ENCODE measurements around the gene FRMPD4. TPM values are rescaled to one million over a fixed set of nuclear protein-coding genes. Genes with fewer than 3 reads are reported as not detected.
"Not testable (repeated sequence)": the region's sequence is repeated elsewhere in the genome, so short reads cannot be mapped to it uniquely, and the experiment has no call there.

FRMPD4 gene
- total RNA-seq, 1 donor from 2014 or later, result 0.07 TPM

- TF ChIP-seq, protein P1, sequence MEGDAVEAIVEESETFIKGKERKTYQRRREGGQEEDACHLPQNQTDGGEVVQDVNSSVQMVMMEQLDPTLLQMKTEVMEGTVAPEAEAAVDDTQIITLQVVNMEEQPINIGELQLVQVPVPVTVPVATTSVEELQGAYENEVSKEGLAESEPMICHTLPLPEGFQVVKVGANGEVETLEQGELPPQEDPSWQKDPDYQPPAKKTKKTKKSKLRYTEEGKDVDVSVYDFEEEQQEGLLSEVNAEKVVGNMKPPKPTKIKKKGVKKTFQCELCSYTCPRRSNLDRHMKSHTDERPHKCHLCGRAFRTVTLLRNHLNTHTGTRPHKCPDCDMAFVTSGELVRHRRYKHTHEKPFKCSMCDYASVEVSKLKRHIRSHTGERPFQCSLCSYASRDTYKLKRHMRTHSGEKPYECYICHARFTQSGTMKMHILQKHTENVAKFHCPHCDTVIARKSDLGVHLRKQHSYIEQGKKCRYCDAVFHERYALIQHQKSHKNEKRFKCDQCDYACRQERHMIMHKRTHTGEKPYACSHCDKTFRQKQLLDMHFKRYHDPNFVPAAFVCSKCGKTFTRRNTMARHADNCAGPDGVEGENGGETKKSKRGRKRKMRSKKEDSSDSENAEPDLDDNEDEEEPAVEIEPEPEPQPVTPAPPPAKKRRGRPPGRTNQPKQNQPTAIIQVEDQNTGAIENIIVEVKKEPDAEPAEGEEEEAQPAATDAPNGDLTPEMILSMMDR (conservative IDR thresholded peaks at IDR 0.05), result no peak
- Mint-ChIP-seq H3K27me3 (ENCODE audit: low read depth) (peaks cover 5% of the 10 kb centered on the region), H3K4me1 (no peaks in the 10 kb centered on the region), H3K4me3 (no peak overlapping the region), H3K36me3 (ENCODE audit: low read depth) (no peaks in the 10 kb centered on the region), H3K27ac (ENCODE audit: unreplicated experiment) (no peak overlapping the region), H3K9me3 (no peaks in the 10 kb centered on the region)
- DNase-seq (ENCODE audit: low read depth, low spot score), result no peak
Observed at GRCh38 chrX:12162420-12162819, 24.1 kb downstream of the FRMPD4 start.

- H3K4me1 Mint-ChIP-seq; DNase-seq (ENCODE audit: low read depth, low spot score); H3K9me3 Mint-ChIP-seq; H3K36me3 Mint-ChIP-seq (ENCODE audit: low read depth); H3K4me3 Mint-ChIP-seq; H3K27ac Mint-ChIP-seq (ENCODE audit: unreplicated experiment); H3K27me3 Mint-ChIP-seq (ENCODE audit: low read depth): not testable (repeated sequence)
Observed at GRCh38 chrX:12164180-12164579, 25.9 kb downstream of the FRMPD4 start.

DNA sequence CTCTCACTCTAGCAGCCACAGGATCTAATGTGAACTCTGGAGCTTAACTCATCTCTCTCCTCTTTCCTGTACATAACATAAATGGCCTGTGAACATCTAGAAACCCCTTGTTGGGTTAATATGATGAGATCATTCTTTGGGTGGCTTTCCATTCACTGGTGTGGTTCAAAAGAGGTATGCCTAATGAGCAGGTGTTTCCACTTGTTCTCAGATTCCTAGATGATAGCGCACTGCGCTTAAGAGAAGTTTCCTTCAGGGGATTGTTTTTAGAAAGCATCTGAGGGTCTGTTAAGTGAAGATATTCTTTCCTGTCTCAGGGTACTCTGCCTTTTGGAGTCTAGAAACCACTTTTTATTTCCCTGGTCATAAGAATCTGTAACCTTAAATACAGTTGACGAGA lies 32.5 kb downstream of the FRMPD4 start:
- TF ChIP-seq, protein P1 (conservative IDR thresholded peaks at IDR 0.05), result no peak
- Mint-ChIP-seq H3K27me3 (ENCODE audit: low read depth) (no peaks in the 10 kb centered on the region), H3K4me1 (no peaks in the 10 kb centered on the region), H3K27ac (ENCODE audit: unreplicated experiment) (no peak overlapping the region), H3K4me3 (no peak overlapping the region), H3K36me3 (ENCODE audit: low read depth) (no peaks in the 10 kb centered on the region), H3K9me3 (no peaks in the 10 kb centered on the region)
- no peak for DNase-seq (ENCODE audit: low read depth, low spot score)

DNA sequence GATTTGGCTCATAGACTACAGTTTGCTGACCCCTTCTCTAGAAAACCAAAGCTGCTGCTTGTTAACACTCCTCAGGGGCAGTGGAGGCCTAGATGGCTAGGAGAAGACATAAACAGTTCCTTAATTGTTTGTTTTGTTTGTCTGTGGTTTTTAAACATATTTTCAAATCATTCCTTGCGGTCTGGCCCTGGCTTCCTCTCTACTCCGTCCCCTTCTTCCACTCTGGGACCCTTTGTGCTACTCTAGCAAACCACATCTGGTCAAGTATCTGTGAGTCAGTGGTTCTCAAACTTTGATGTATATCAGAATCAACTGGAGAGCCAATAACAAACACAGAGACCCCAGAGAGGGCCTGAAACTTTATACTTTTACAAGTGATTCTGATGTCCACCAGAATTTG lies 36.1 kb downstream of the FRMPD4 start:
- no peak for DNase-seq (ENCODE audit: low read depth, low spot score)
- H3K27ac Mint-ChIP-seq (ENCODE audit: unreplicated experiment), result no peak overlapping the region
- H3K36me3 Mint-ChIP-seq (ENCODE audit: low read depth), result no peaks in the 10 kb centered on the region
- TF ChIP-seq, protein P1 (conservative IDR thresholded peaks at IDR 0.05), result no peak
- no peaks in the 10 kb centered on the region for H3K9me3 Mint-ChIP-seq
- no peaks in the 10 kb centered on the region for H3K27me3 Mint-ChIP-seq (ENCODE audit: low read depth)
- no peaks in the 10 kb centered on the region for H3K4me1 Mint-ChIP-seq
- H3K4me3 Mint-ChIP-seq, result no peak overlapping the region

DNA sequence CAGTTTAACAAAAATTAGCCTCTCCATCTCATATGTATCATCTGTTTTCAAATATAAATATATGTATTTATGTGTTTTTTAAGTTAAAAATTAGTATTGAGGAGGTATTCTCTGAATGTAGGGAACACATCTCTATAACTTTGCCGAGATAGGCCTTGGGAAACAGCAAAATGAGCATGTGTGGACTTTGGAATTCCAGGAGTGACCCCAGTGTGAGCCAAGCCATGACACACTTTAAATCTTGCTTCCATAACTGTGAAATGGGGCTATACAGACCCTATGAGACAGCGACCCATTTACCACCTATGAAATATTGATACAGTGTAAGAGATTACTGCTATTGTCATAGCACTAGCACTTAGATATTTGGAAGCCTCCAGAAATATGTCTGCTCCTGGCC lies 58.8 kb downstream of the FRMPD4 start:
- H3K27ac Mint-ChIP-seq (ENCODE audit: unreplicated experiment), result no peak overlapping the region
- H3K9me3 Mint-ChIP-seq, result no peaks in the 10 kb centered on the region
- TF ChIP-seq, protein P1 (conservative IDR thresholded peaks at IDR 0.05), result no peak
- no peak overlapping the region for H3K4me3 Mint-ChIP-seq
- no peak for DNase-seq (ENCODE audit: low read depth, low spot score)
- no peaks in the 10 kb centered on the region for H3K27me3 Mint-ChIP-seq (ENCODE audit: low read depth)
- H3K36me3 Mint-ChIP-seq (ENCODE audit: low read depth), result no peaks in the 10 kb centered on the region
- no peaks in the 10 kb centered on the region for H3K4me1 Mint-ChIP-seq

- no peaks in the 10 kb centered on the region for H3K4me1 Mint-ChIP-seq
- peaks cover 2% of the 10 kb centered on the region for H3K9me3 Mint-ChIP-seq
- peaks cover 5% of the 10 kb centered on the region for H3K27me3 Mint-ChIP-seq (ENCODE audit: low read depth)
- no peak overlapping the region for H3K27ac Mint-ChIP-seq (ENCODE audit: unreplicated experiment)
- no peak for DNase-seq (ENCODE audit: low read depth, low spot score)
- H3K36me3 Mint-ChIP-seq (ENCODE audit: low read depth), result no peaks in the 10 kb centered on the region
- H3K4me3 Mint-ChIP-seq, result no peak overlapping the region
- TF ChIP-seq, protein P1 (conservative IDR thresholded peaks at IDR 0.05), result no peak
Observed at GRCh38 chrX:12206413-12206812, 68.1 kb downstream of the FRMPD4 start.
